Measurements from ENCODE around the gene RDH14.
A peak's percentile ranks its signal among the peaks of the same experiment; 100 is the strongest.

RDH14 gene

GRCh38 chr2:18560031-18560796 is at the start of gene RDH14:
Gene RDH14 (minus strand): TSS chr2:18560653. CDS start chr2:18560572, 81 bp downstream.
- peak; percentile 95 to 98 for DNase-seq
- H3K27ac ChIP-seq, result peak within 1 kb of the TSS; percentile 96 to 98
- peaks cover 5 to 12% (median 11%) of the 10 kb centered on the region in 3 donors for H3K36me3 ChIP-seq
- no peaks in the 10 kb centered on the region for H3K27me3 ChIP-seq
- peaks cover 0 to 43% (median 20%) of the 10 kb centered on the region in 4 donors for H3K4me1 ChIP-seq
- H3K4me3 ChIP-seq, result peak within 1 kb of the TSS; percentile 71 to 98
- intact Hi-C loops (cut with DNase I; ENCODE audit: low total_unique reads), result no loop called here
- peaks cover 0 to 6% (median 4%) of the 10 kb centered on the region in 3 donors for H3K9me3 ChIP-seq
- TF ChIP-seq CTCF (IDR thresholded peaks at IDR 0.05), result no peak

DNA sequence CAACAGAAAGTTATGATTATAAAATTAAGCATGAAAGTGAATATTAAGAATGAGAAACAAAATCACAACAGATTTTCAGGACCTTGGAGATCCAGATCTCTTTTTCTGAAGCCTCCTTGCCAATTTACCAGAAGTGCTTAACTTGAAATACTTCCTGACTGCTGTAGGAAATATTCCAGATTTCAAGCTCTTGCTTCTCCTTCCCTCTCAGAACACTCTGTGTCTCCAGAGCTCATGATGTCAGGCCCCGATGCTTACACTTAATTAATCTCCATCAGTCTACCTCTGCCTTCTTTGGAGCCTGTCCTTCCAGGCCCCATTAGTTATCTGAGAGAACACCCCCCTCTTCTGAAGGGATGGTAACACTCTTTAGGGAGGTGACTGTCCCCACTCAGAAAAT is 49.6 kb upstream of the RDH14 start:
- intact Hi-C loops (cut with DNase I; ENCODE audit: low total_unique reads), result no loop called here
- no peaks in the 10 kb centered on the region for H3K36me3 ChIP-seq
- H3K9me3 ChIP-seq, result no peaks in the 10 kb centered on the region
- DNase-seq, result no peak
- no peak overlapping the region for H3K4me3 ChIP-seq
- no peak for TF ChIP-seq CTCF (IDR thresholded peaks at IDR 0.05)
- H3K4me1 ChIP-seq, result peaks cover 0 to 27% (median 11%) of the 10 kb centered on the region in 4 donors
- H3K27me3 ChIP-seq, result no peaks in the 10 kb centered on the region
- H3K27ac ChIP-seq, result peak overlapping the region in 1 of 2 donors; percentile 15

- no peak for DNase-seq
- intact Hi-C loops (cut with DNase I; ENCODE audit: low total_unique reads), result no loop called here
- H3K9me3 ChIP-seq, result no peaks in the 10 kb centered on the region
- H3K27me3 ChIP-seq, result no peaks in the 10 kb centered on the region
- H3K4me1 ChIP-seq, result peaks cover 0 to 24% (median 10%) of the 10 kb centered on the region in 4 donors
- no peak overlapping the region for H3K27ac ChIP-seq
- H3K4me3 ChIP-seq, result no peak overlapping the region
- no peaks in the 10 kb centered on the region for H3K36me3 ChIP-seq
- TF ChIP-seq CTCF (IDR thresholded peaks at IDR 0.05), result no peak
Observed at GRCh38 chr2:18605115-18605514, 44.7 kb upstream of the RDH14 start.

- H3K36me3 ChIP-seq, result no peaks in the 10 kb centered on the region
- intact Hi-C loops (cut with DNase I; ENCODE audit: low total_unique reads), result no loop called here
- no peaks in the 10 kb centered on the region for H3K9me3 ChIP-seq
- DNase-seq, result no peak
- H3K4me3 ChIP-seq, result no peak overlapping the region
- peaks cover 0 to 29% (median 11%) of the 10 kb centered on the region in 4 donors for H3K4me1 ChIP-seq
- H3K27me3 ChIP-seq, result no peaks in the 10 kb centered on the region
- no peak overlapping the region for H3K27ac ChIP-seq
- TF ChIP-seq CTCF (IDR thresholded peaks at IDR 0.05), result no peak
Observed at GRCh38 chr2:18604531-18604885, 44.1 kb upstream of the RDH14 start.

DNA sequence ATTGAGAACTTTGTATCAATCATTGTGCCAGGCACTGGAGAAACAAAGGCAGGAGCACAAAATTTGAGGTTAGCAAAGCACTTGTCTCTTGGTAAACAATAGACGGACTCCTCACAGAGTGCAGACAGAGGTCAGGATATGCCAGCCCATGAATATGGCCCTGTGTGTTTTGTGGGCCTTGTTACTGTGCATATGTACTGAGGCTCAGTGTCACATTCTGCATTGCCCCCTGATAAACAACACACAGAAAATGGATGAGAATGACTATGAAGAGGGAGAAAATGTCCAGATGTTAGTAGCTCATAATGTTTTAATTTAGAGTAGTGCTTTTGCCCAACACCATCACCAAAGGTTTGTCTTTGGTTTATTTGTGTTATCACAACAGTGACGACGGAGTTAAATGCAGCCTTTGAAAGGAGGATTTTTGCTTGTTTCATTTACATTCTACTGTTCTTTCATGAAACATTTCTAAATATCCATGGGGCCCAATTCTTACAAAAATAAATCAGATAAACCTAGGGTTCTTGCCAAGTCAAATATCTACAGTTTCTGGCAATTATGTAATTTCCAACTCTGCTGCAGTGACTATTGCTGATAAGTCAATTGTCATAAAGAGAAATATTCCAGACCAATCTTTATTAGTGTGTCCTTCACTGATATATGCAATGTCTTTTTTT is 43.5 kb upstream of the RDH14 start:
- no peaks in the 10 kb centered on the region for H3K27me3 ChIP-seq
- H3K36me3 ChIP-seq, result no peaks in the 10 kb centered on the region
- H3K27ac ChIP-seq, result no peak overlapping the region
- no peak for TF ChIP-seq CTCF (IDR thresholded peaks at IDR 0.05)
- H3K4me3 ChIP-seq, result no peak overlapping the region
- intact Hi-C loops (cut with DNase I; ENCODE audit: low total_unique reads), result no loop called here
- peaks cover 0 to 35% (median 16%) of the 10 kb centered on the region in 4 donors for H3K4me1 ChIP-seq
- no peak for DNase-seq
- no peaks in the 10 kb centered on the region for H3K9me3 ChIP-seq

Data from tibial artery (tissue), 4 donors.